Body of pancreas (tissue), 4 donors: ENCODE data around the gene FGF9. TPM values are rescaled to one million over a fixed set of nuclear protein-coding genes. Genes with fewer than 3 reads are reported as not detected.

Experiments
- ATAC-seq: fragments of 150-250 bp; one replicate; pipeline ENCODE4 v1.9.1; 2016
- DNase-seq, 4 donors: peaks; one replicate each; pipeline ENCODE4 v3.0.0-alpha.2; 2019
- H3K27ac ChIP-seq, 4 donors: fragments of 200-600 bp; sonication (generic); 1 replicate in 3 of 4; 2 replicates in 1 of 4; pipeline versions ENCODE4 v1.5.1 to v1.6.1; 2016 to 2019; ENCODE audit warnings: mild to moderate bottlenecking in 1 of 4, mixed read lengths in 1 of 4, moderate library complexity in 1 of 4
- H3K27me3 ChIP-seq, 2 donors: fragments of 200-600 bp; sonication (generic); one replicate each; pipeline ENCODE4 v1.6.0; 2016; ENCODE audit warnings: mild to moderate bottlenecking in 1 of 2
- H3K36me3 ChIP-seq, 2 donors: fragments of 200-600 bp; sonication (generic); replicated peaks in 1 of 2; 2 replicates each; pipeline ENCODE4 v1.5.1; 2016; ENCODE audit warnings: low read depth in 2 of 2; ENCODE audit not compliant: insufficient read depth in 1 of 2
- H3K4me1 ChIP-seq: fragments of 200-600 bp; sonication (generic); one replicate; pipeline ENCODE4 v1.6.0; 2016
- H3K4me3 ChIP-seq, 2 donors: fragments of 200-600 bp; sonication (generic); 1 replicate in 1 of 2; 2 replicates in 1 of 2; pipeline ENCODE4 v1.5.1; 2016 to 2019
- H3K9me3 ChIP-seq, 3 donors: fragments of 200-600 bp; sonication (generic); 1 replicate in 2 of 3; 2 replicates in 1 of 3; pipeline ENCODE4 v1.5.1; 2016
- CTCF ChIP-seq, 7 experiments: fragments of 450-650 bp in 4 of 7; fragments of 200-600 bp in 3 of 7; sonication (generic) in 3 of 7; IDR thresholded peaks; one replicate each; pipeline ENCODE4 v1.5.1; 2016 to 2019; ENCODE audit warnings: antibody characterized with exemption in 7 of 7
- POLR2A ChIP-seq, 3 donors: fragments of 450-650 bp; IDR thresholded peaks; one replicate each; pipeline ENCODE4 v1.6.1; 2016; ENCODE audit warnings: antibody characterized with exemption in 3 of 3, mild to moderate bottlenecking in 2 of 3
- WGBS, 2 donors: methylation state at CpG; one replicate each; pipeline ENCODE4 v1.1.5; 2017; 5-methylcytosine and 5-hydroxymethylcytosine counted together
- intact Hi-C: fragments of 100-400 bp; cut with DNase I; formaldehyde crosslinking; loops from one replicate; pipeline ENCODE4 v1.15.1; 2023
- total RNA-seq, 2 donors: library from RNA; depleted of rRNA; stranded (reverse); fragments of >200 nt; gene quantifications; one replicate each; pipeline ENCODE4 v1.1.0, GENCODE V29; 2016

FGF9 gene
- total RNA-seq, 2 donors from 2014 or later: 0.26 to 1.3 TPM

GRCh38 chr13:21742096-21742495, 71.2 kb downstream of the FGF9 start:
- DNase-seq (no peak), ATAC-seq (no peak)
- no peaks in the 10 kb centered on the region for H3K36me3 ChIP-seq
- no peaks in the 10 kb centered on the region for H3K9me3 ChIP-seq
- no peak overlapping the region for H3K27ac ChIP-seq
- no peak overlapping the region for H3K4me3 ChIP-seq
- no peaks in the 10 kb centered on the region for H3K4me1 ChIP-seq
- TF ChIP-seq POLR2A (IDR thresholded peaks at IDR 0.05) (no peak), CTCF (IDR thresholded peaks at IDR 0.05) (no peak)
- WGBS, 2 donors: 36 to 38% methylated on average over 7 of the region's 7 CpGs
- no peaks in the 10 kb centered on the region for H3K27me3 ChIP-seq
- intact Hi-C loops: no loop called here

GRCh38 chr13:21744149-21744548, 73.3 kb downstream of the FGF9 start:
- DNase-seq: no peak
- no peak for TF ChIP-seq POLR2A (IDR thresholded peaks at IDR 0.05)
- no peak for TF ChIP-seq CTCF (IDR thresholded peaks at IDR 0.05)
- WGBS, 2 donors: 38 to 43% methylated on average over 3 of the region's 3 CpGs
- H3K9me3 ChIP-seq: no peaks in the 10 kb centered on the region
- no peak overlapping the region for H3K4me3 ChIP-seq
- H3K4me1 ChIP-seq: no peaks in the 10 kb centered on the region
- no peak overlapping the region for H3K27ac ChIP-seq
- ATAC-seq: no peak
- intact Hi-C loops: no loop called here
- no peaks in the 10 kb centered on the region for H3K36me3 ChIP-seq
- no peaks in the 10 kb centered on the region for H3K27me3 ChIP-seq

GRCh38 chr13:21745307-21745706, 74.4 kb downstream of the FGF9 start:
- no peak for TF ChIP-seq CTCF (IDR thresholded peaks at IDR 0.05)
- no peak for TF ChIP-seq POLR2A (IDR thresholded peaks at IDR 0.05)
- no peaks in the 10 kb centered on the region for H3K4me1 ChIP-seq
- H3K36me3 ChIP-seq: no peaks in the 10 kb centered on the region
- H3K4me3 ChIP-seq: no peak overlapping the region
- no peaks in the 10 kb centered on the region for H3K9me3 ChIP-seq
- intact Hi-C loops: no loop called here
- no peak for ATAC-seq
- no peak overlapping the region for H3K27ac ChIP-seq
- H3K27me3 ChIP-seq: no peaks in the 10 kb centered on the region
- DNase-seq: no peak

GRCh38 chr13:21747456-21747855, 76.6 kb downstream of the FGF9 start:
- WGBS, 2 donors: 51 to 62% methylated on average over 4 of the region's 4 CpGs
- intact Hi-C loops: no loop called here
- no peaks in the 10 kb centered on the region for H3K36me3 ChIP-seq
- no peak overlapping the region for H3K27ac ChIP-seq
- no peak overlapping the region for H3K4me3 ChIP-seq
- no peaks in the 10 kb centered on the region for H3K4me1 ChIP-seq
- ATAC-seq (no peak), DNase-seq (no peak)
- TF ChIP-seq CTCF (IDR thresholded peaks at IDR 0.05) (no peak), POLR2A (IDR thresholded peaks at IDR 0.05) (no peak)
- H3K9me3 ChIP-seq: no peaks in the 10 kb centered on the region
- no peaks in the 10 kb centered on the region for H3K27me3 ChIP-seq

GRCh38 chr13:21748166-21748565, 77.3 kb downstream of the FGF9 start:
- ATAC-seq: no peak
- intact Hi-C loops: no loop called here

More at GRCh38 chr13:21748166-21748565, 77.3 kb downstream of the FGF9 start:
- Histone ChIP-seq H3K4me1 (no peaks in the 10 kb centered on the region), H3K4me3 (no peak overlapping the region), H3K27ac (no peak overlapping the region), H3K27me3 (no peaks in the 10 kb centered on the region), H3K36me3 (no peaks in the 10 kb centered on the region), H3K9me3 (no peaks in the 10 kb centered on the region)
- TF ChIP-seq POLR2A (IDR thresholded peaks at IDR 0.05) (no peak), CTCF (IDR thresholded peaks at IDR 0.05) (no peak)
- WGBS, 2 donors: 69 to 94% methylated on average over 1 of the region's 1 CpG
- no peak for DNase-seq
